ENCODE results near the gene CLASP2.
A peak's percentile ranks its signal among the peaks of the same experiment; 100 is the strongest.
"Not testable (repeated sequence)": the region's sequence is repeated elsewhere in the genome, so short reads cannot be mapped to it uniquely, and the experiment has no call there.

Gene CLASP2

DNA sequence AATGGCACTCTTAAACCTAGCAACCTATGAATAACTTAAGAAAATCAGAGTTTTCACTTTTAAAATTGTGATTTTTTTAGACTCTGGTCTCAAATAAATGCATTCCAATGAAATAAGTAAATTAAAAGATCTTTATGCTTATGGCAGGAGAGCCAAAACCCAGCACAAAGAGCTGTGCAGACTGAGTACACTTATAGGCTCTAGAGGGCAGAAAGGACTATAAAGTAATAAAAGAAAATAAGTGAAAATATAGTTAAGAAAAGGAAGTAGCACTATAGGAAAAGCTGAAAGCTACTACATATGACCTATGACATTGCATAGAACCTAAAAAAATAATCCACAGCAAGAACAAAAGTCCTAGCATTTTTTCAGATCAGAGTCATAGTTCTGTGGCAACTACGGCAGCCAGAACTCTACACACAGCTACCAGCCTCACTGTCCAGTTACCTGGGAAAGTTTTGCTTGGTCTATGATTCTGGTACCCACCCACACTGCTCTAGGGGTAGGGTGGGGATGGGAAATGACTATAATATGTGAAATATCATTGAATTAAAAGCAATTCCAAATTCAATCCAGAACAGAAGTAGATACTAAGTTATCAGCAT is 30.5 kb downstream of the CLASP2 start:
- no peak for DNase-seq (ENCODE audit: low read depth in 2 of 2)

DNA sequence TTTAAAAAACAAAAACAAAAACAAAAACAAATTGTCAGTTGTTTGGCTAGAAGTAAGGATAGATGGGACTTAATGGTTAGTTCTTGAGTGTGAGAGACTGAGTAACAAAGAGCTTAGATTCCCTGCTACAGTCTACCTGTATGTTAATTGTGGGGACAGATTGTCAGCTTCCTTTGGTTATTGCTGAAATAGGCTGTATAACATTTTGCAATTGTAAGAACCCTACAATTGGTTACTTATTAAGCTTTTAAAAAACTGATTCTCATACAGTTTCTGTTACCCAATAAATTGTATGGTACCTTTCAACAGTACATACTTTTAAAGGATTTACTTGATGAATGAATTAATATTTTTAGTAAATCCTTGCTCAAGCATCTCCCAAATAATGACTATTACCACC is 35.3 kb downstream of the CLASP2 start:
- no peak for DNase-seq (ENCODE audit: low read depth in 2 of 2)

GRCh38 chr3:33681667-33682066 is 36.4 kb downstream of the CLASP2 start:
- DNase-seq (ENCODE audit: low read depth in 2 of 2): no peak

DNA sequence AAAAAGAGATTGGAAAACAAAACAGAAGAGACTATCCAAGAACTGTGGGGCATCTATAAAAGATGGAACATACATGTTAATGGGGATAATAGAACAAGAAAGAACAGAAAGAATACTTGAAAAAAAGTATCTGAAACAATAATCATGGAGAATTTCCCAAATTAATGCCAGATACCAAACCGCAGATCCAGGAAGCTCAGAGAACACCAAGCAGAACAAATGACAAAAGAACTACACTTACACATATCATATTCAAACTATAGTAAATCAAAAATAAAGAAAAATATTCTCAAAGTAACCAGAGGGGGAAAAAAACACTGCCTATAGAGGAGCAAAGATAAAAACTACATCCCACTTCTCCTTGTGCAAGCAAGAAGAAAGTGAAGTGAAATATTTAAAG is 40.0 kb downstream of the CLASP2 start:
- DNase-seq (ENCODE audit: low read depth in 2 of 2): no peak

DNA sequence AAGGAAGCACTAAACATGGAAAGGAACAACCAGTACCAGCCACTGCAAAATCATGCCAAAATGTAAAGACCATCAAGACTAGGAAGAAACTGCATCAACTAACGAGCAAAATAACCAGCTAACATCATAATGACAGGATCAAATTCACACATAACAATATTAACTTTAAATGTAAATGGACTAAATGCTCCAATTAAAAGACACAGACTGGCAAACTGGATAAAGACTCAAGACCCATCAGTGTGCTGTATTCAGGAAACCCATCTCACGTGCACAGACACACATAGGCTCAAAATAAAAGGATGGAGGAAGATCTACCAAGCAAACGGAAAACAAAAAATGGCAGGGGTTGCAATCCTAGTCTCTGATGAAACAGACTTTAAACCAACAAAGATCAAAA is 44.6 kb downstream of the CLASP2 start:
- DNase-seq (ENCODE audit: low read depth in 2 of 2): not testable (repeated sequence)

GRCh38 chr3:33668618-33669017 is 49.4 kb downstream of the CLASP2 start:
- no peak for DNase-seq (ENCODE audit: low read depth in 2 of 2)

GRCh38 chr3:33665294-33665693 is 52.8 kb downstream of the CLASP2 start:
- DNase-seq (ENCODE audit: low read depth in 2 of 2): no peak

- DNase-seq (ENCODE audit: low read depth in 2 of 2): no peak
These were observed 53.9 kb downstream of the CLASP2 start for GRCh38 chr3:33664195-33664594.

DNA sequence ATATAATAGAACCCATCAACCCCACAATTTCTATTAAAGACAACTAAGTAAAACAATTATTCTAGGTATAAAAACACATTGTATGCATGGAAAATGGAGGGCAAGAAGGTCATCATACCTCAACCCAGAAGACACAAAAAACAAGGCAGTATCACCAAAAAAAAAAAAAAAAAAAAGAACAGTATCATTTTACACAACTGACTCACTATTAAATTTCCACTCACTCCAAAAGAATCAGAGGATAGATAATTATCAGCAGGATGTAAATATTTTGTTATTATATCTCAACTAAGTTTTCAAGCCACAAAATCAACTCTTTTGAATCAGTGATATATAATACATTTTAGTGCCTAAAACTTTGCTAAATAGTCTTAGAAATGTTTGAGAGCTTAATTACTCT is 55.0 kb downstream of the CLASP2 start:
- no peak for DNase-seq (ENCODE audit: low read depth in 2 of 2)

GRCh38 chr3:33659856-33660434 is 58.1 kb downstream of the CLASP2 start:
- no peak for DNase-seq (ENCODE audit: low read depth in 2 of 2)

DNA sequence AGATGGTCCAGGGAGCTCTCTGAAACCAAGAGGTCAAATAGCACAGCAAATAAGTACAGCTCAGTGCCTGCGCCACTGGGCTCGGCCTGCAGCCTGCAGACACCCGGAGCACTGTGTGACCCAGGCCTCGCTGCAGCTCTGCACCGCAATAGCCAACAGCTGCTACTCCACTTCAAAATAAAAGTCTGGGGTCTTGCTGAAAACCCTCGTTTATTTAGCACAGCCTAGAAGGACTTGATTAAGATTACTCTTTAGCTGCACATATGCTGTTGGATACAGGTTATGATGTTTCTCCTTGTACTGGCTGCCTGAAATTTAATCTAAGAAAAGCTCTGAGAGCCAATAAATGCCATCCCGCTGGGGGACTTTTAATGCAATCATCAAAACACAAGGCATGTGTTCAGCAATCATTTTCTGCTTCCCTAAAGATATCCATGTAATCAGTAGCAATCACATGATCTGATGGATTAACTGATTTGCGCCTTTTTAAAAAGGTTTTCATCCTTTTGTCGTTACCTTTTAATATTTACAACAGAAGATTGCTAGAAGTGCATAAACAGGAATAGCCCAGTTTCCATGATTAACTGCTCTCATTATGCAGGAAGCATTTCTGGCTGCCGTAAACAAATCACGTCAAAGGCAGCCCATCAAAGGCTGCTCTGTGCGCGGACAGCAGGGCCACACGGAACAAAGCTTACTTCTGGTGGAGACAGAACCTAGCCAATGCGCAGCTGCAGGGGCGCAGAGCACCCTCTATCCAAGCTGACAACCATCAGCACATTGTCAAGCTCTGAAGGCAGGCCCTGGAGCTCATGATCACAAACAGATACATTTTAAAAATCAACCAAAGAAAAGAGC is 58.8 kb downstream of the CLASP2 start:
- DNase-seq (ENCODE audit: low read depth in 2 of 2): no peak

- no peak for DNase-seq (ENCODE audit: low read depth in 2 of 2)
These were observed 59.4 kb downstream of the CLASP2 start for GRCh38 chr3:33658621-33658990.

DNA sequence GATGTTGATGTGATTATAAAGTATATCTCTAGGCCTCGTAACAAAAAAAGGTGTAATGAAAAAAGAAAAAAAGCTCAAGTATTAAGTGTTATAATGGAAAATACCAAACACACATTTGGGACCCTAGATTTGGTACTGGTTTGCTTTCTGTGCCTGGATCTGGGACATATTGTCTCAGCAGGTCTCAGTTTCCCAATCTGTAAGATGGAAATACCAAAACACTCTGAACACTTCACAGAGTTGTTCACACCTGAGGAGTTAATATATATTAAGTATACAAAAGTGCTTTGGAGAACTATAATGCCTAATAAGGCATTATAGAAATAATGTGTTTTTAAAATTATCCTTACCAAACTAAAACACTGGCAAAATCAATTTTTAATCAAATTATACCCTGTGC is 60.0 kb downstream of the CLASP2 start:
- DNase-seq (ENCODE audit: low read depth in 2 of 2): no peak

DNA sequence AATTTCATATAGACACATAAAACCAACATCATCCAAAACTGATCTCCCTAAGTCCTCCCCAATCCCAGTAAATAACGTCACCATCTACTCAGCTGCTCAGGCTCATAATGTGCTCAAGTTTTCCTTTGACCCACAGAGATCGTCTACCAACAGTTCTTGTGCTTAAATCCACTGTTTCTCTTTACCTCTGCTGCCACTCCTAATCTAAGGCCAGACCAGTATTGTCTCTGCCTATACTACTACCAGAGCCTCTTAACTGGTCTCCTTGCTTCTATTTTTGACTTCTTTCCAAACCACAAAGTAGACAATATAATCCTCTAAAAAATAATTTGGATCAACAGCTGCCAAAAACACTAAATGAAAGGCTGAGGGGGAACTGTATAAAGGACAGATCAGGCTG is 65.3 kb downstream of the CLASP2 start:
- DNase-seq (ENCODE audit: low read depth in 2 of 2): no peak

GRCh38 chr3:33651101-33651500 is 67.0 kb downstream of the CLASP2 start:
- not testable (repeated sequence) for DNase-seq (ENCODE audit: low read depth in 2 of 2)

DNA sequence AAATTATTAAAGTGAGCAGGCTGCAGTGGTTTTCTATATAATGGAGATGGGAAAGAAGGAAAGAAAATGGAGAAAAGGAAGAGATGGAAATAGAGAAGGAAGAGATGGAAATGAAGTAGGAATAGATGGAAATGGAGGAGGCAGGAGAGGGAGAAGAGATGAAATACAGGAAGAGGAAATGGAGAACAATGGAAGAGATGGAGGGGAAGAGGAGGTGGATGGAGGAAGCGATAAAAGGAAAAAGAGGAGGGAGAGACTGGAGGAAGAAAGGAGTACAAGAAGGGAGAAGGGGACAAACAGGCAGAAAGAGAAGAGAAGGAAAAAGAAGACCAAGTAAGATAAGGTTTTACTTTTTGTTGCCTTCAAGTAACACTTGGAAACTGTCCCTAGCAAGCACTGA is 67.6 kb downstream of the CLASP2 start:
- DNase-seq (ENCODE audit: low read depth in 2 of 2): no peak

- no peak for DNase-seq (ENCODE audit: low read depth in 2 of 2)
These were observed 69.3 kb downstream of the CLASP2 start for GRCh38 chr3:33648793-33649192.

DNA sequence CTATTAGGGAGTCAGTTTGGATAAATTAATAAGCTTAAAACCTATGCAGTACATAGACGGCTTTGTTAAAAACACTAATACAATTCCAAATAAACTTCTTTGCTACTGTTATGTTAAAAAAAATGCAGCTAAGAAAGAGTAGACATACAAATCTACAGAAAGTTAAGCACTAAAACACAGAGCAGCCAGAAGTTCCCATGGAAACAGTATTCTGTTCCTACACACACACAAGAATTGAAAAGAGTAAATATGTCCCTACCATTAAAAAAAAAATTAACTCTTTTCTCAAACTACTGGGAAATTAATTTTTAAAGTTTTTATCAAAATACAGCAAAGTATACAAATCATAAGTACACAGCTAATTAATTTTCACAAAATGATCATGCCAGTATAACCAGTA is 71.6 kb downstream of the CLASP2 start:
- DNase-seq (ENCODE audit: low read depth in 2 of 2): no peak

- peak in 1 of 2 donors; percentile 5 for DNase-seq (ENCODE audit: low read depth in 2 of 2)
These were observed 72.9 kb downstream of the CLASP2 start for GRCh38 chr3:33645060-33645647.

- DNase-seq (ENCODE audit: low read depth in 2 of 2): no peak
These were observed 73.5 kb downstream of the CLASP2 start for GRCh38 chr3:33644582-33644981.

DNA sequence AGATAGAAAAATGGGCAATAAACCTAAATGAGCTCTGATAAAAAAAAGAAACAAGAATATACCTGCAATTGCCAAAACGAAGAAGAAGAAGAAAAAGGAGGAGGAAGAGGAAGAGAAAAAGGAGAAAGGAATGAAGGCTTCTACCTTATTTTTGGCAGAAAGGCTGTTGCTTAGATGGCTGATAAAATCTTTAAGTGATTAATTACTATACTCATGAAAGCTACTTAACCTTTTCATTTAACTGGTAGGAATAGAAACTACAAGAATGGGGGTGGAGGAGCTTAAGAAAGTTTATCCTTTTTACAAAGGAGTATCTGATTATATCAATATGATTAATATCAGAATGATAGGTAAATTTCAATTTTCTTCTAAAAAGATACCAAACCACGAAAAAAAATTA is 75.2 kb downstream of the CLASP2 start:
- no peak for DNase-seq (ENCODE audit: low read depth in 2 of 2)

- DNase-seq (ENCODE audit: low read depth in 2 of 2): no peak
These were observed 78.2 kb downstream of the CLASP2 start for GRCh38 chr3:33639889-33640288.

DNA sequence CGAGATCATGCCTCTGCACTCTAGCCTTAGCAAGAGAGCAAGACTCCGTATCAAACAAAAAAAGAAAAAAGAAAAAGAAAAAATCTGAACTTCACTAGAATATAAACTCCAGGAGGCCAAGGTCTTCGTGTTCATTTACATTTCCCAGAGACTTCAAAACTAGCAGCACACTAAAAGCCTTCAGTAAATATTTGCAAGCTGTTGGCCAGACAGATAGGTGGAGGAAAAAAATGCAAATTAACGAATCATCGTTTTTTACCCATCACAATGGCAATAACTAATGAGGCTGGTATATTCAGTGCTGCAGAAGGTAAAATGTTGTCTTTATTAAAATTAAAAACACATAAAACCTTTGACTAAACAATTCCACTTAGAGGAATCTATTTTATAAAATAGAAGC is 80.6 kb downstream of the CLASP2 start:
- DNase-seq (ENCODE audit: low read depth in 2 of 2): no peak

Data from stimulated activated CD4-positive, alpha-beta T cell treated with anti-CD3 and anti-CD28 coated beads, Interleukin-1b, Interleukin-23, amount 100 ng/mL, for 4 hours (primary cell).